OCI-LY7 (cell line): ENCODE data around the gene TFB1M. TPM values are rescaled to one million over a fixed set of nuclear protein-coding genes. Genes with fewer than 3 reads are reported as not detected.

Source experiments
- BruUV-seq: library from RNA; stranded (reverse); fragments of 400-500 nt; replicated peaks from 2 replicates; lab custom pipeline; 2021; lab: Mats Ljungman, UMichigan
- CTCF ChIA-PET: fragments of 300-600 bp; sonication (Branson Sonifier 250); formaldehyde crosslinking; loops from one replicate; lab custom pipeline; 2022; ENCODE audit warnings: antibody characterized with exemption; ENCODE audit not compliant: unreplicated experiment; lab: Charles Lee
- POLR2A ChIA-PET: fragments of 300-600 bp; sonication (Branson Sonifier 250); formaldehyde crosslinking; loops from one replicate; lab custom pipeline; 2022; ENCODE audit warnings: antibody characterized with exemption; lab: Charles Lee
- DNase-seq: peaks from one replicate; pipeline ENCODE4 v3.0.0-alpha.2; 2015; ENCODE audit warnings: low spot score
- H2AFZ ChIP-seq: fragments of 200-600 bp; sonication (generic), shearing (Covaris generic); 2 replicates; pipeline ENCODE4 v1.6.1; 2014; ENCODE audit warnings: mild to moderate bottlenecking, antibody characterized with exemption, low read length, moderate library complexity
- H3K27ac ChIP-seq: fragments of 200-600 bp; sonication (generic); 2 replicates; pipeline ENCODE4 v1.5.1; 2014; ENCODE audit warnings: mixed run types, low read depth, mild to moderate bottlenecking, moderate library complexity, low read length, inconsistent platforms; ENCODE audit not compliant: poor library complexity, severe bottlenecking
- H3K36me3 ChIP-seq: fragments of 200-600 bp; sonication (generic); 2 replicates; pipeline ENCODE4 v1.6.1; 2014; ENCODE audit warnings: mild to moderate bottlenecking, antibody characterized with exemption, low read length, moderate library complexity, mixed read lengths; ENCODE audit not compliant: insufficient read depth
- H3K4me1 ChIP-seq: fragments of 200-600 bp; sonication (generic); 2 replicates; pipeline ENCODE4 v1.5.1; 2014; ENCODE audit warnings: mild to moderate bottlenecking, low read length; ENCODE audit not compliant: insufficient read depth, poor library complexity, severe bottlenecking
- H3K4me2 ChIP-seq: fragments of 200-600 bp; sonication (generic); 2 replicates; pipeline ENCODE4 v1.6.1; 2014; ENCODE audit warnings: mild to moderate bottlenecking, low read length
- H3K4me3 ChIP-seq: fragments of 200-600 bp; sonication (generic); 2 replicates; pipeline ENCODE4 v1.5.1; 2014; ENCODE audit warnings: mild to moderate bottlenecking, low read depth, low read length; ENCODE audit not compliant: poor library complexity, severe bottlenecking
- H3K79me2 ChIP-seq: fragments of 200-600 bp; sonication (generic); 2 replicates; pipeline ENCODE4 v1.6.1; 2016; ENCODE audit warnings: low read depth, mild to moderate bottlenecking, low read length, moderate library complexity, mixed read lengths; ENCODE audit not compliant: insufficient read depth
- H3K9me2 ChIP-seq: fragments of 200-600 bp; sonication (generic); 2 replicates; pipeline ENCODE4 v1.6.1; 2016; ENCODE audit warnings: mild to moderate bottlenecking, low read length, mixed read lengths; ENCODE audit not compliant: insufficient read depth
- H3K9me3 ChIP-seq: fragments of 200-600 bp; sonication (generic); 2 replicates; pipeline ENCODE4 v1.6.1; 2014; ENCODE audit warnings: mild to moderate bottlenecking, mixed run types, low read length, mixed read lengths
- H4K20me1 ChIP-seq: fragments of 200-600 bp; sonication (generic); 2 replicates; pipeline ENCODE4 v1.6.1; 2014; ENCODE audit warnings: mild to moderate bottlenecking, antibody characterized with exemption, low read length, moderate library complexity, mixed read lengths; ENCODE audit not compliant: insufficient read depth
- CTCF ChIP-seq: fragments of 200-600 bp; sonication (generic); conservative IDR thresholded peaks from 2 replicates; pipeline ENCODE4 v1.5.1; 2014; ENCODE audit warnings: mild to moderate bottlenecking, antibody characterized with exemption, low read length, moderate library complexity, mixed read lengths
- EZH2phosphoT487 ChIP-seq: fragments of 200-600 bp; sonication (generic); IDR thresholded peaks from 2 replicates; pipeline ENCODE4 v1.6.1; 2018; ENCODE audit warnings: low read depth, borderline replicate concordance, mild to moderate bottlenecking, mixed run types, antibody characterized with exemption, low read length, moderate library complexity, mixed read lengths
- intact Hi-C: fragments of 100-400 bp; cut with micrococcal nuclease; formaldehyde crosslinking; loops from one replicate; pipeline ENCODE4 v1.10.0; 2022; ENCODE audit not compliant: unreplicated experiment
- total RNA-seq, 2 experiments: library from RNA; depleted of rRNA in 1 of 2; stranded (reverse); fragments of >200 nt in 1 of 2; shearing (Covaris generic) in 1 of 2; gene quantifications; 2 replicates each; pipeline ENCODE4 v1.2.3, GENCODE V29; 2014 to 2022

The TFB1M gene
- total RNA-seq, 2 experiments from 2014 or later = 34.8 to 62.8 TPM

GRCh38 chr6:155347800-155348199 is 33.5 kb upstream of the TFB1M start:
- Histone ChIP-seq H4K20me1 (no peaks in the 10 kb centered on the region), H3K4me3 (no peak overlapping the region), H3K27ac (no peak overlapping the region), H3K4me1 (peaks cover 30% of the 10 kb centered on the region), H2AFZ (no peak overlapping the region), H3K9me3 (peaks cover 21% of the 10 kb centered on the region), H3K4me2 (no peak overlapping the region), H3K79me2 (no peaks in the 10 kb centered on the region), H3K36me3 (peaks cover 8% of the 10 kb centered on the region), H3K9me2 (no peaks in the 10 kb centered on the region)
- no peak for DNase-seq
- BruUV-seq = no TSS peak
- TF ChIP-seq EZH2phosphoT487 = no peak
- intact Hi-C loops = no loop called here
- POLR2A ChIA-PET = no interaction called here
- CTCF ChIA-PET = no interaction called here

- intact Hi-C loops = no loop called here
- Histone ChIP-seq H3K27ac (no peak overlapping the region), H3K4me2 (no peak overlapping the region), H3K9me2 (no peaks in the 10 kb centered on the region), H3K9me3 (peaks cover 19% of the 10 kb centered on the region; the same call in 1 of the 2 replicates), H3K36me3 (no peaks in the 10 kb centered on the region; the same call in 1 of the 2 replicates), H4K20me1 (no peaks in the 10 kb centered on the region), H2AFZ (no peak overlapping the region), H3K4me3 (no peak overlapping the region), H3K4me1 (peaks cover 21% of the 10 kb centered on the region), H3K79me2 (no peaks in the 10 kb centered on the region)
- no TSS peak for BruUV-seq
- TF ChIP-seq EZH2phosphoT487 = no peak
- no peak for TF ChIP-seq CTCF
- no peak for DNase-seq
- POLR2A ChIA-PET = no interaction called here
- CTCF ChIA-PET = no interaction called here
These were observed 32.7 kb upstream of the TFB1M start for GRCh38 chr6:155346957-155347356.

- H4K20me1 ChIP-seq = no peaks in the 10 kb centered on the region
- CTCF ChIA-PET = no interaction called here
- no peak overlapping the region for H3K4me3 ChIP-seq
- H3K9me2 ChIP-seq = no peaks in the 10 kb centered on the region
- H3K4me2 ChIP-seq = no peak overlapping the region
- H2AFZ ChIP-seq = no peak overlapping the region
- H3K27ac ChIP-seq = no peak overlapping the region
- peaks cover 30% of the 10 kb centered on the region; the same call in 1 of the 2 replicates for H3K9me3 ChIP-seq
- no peaks in the 10 kb centered on the region; the same call in 1 of the 2 replicates for H3K36me3 ChIP-seq
- intact Hi-C loops = no loop called here
- no TSS peak for BruUV-seq
- no peaks in the 10 kb centered on the region for H3K79me2 ChIP-seq
- no peak for DNase-seq
- H3K4me1 ChIP-seq = peaks cover 11% of the 10 kb centered on the region
- POLR2A ChIA-PET = interaction anchor here (0.6 to 1.5 kb wide), 3 partner anchors 8 to 1163 kb away, joined by 4 to 11 read pairs (median 5); no protein-coding TSS in a partner anchor
- no peak for TF ChIP-seq EZH2phosphoT487
- no peak for TF ChIP-seq CTCF
These were observed 30.2 kb upstream of the TFB1M start for GRCh38 chr6:155344341-155345006.
